ENCODE data around the gene SYT13. TPM values are rescaled to one million over a fixed set of nuclear protein-coding genes. Genes with fewer than 3 reads are reported as not detected.

The SYT13 gene
- 1.9 TPM for polyA plus RNA-seq (2013, experiment 1 of 2)
- 2.1 TPM for polyA plus RNA-seq (2013, experiment 2 of 2)

GRCh38 chr11:45285930-45286632 lies at the start of gene SYT13:
Gene SYT13, minus strand, starts transcription at chr11:45286341. Its CDS starts 134 bp downstream, at chr11:45286207.
- H3K9ac ChIP-seq (ENCODE audit: low read length): peak within 1 kb of the TSS; percentile 81
- H2BK15ac ChIP-seq (replicated peaks; ENCODE audit: low read depth): no peak within 1 kb of the TSS
- no peak within 1 kb of the TSS for H4K8ac ChIP-seq (ENCODE audit: low read depth, low read length)
- no peak within 1 kb of the TSS for H3K4ac ChIP-seq (ENCODE audit: low read depth, low read length)
- peak within 1 kb of the TSS; percentile 96 for H3K4me2 ChIP-seq (ENCODE audit: low read length)
- H3K79me1 ChIP-seq (ENCODE audit: low read length): no peaks in the 10 kb centered on the region
- H2BK5ac ChIP-seq (ENCODE audit: low read length): no peak within 1 kb of the TSS
- no peak within 1 kb of the TSS for H3K27ac ChIP-seq (ENCODE audit: low read depth, low read length)
- H3K27me3 ChIP-seq (ENCODE audit: insufficient read depth, low read length, poor library complexity): no peaks in the 10 kb centered on the region
- H3K4me1 ChIP-seq (ENCODE audit: control insufficient read depth, low read depth, low read length): peaks cover 3% of the 10 kb centered on the region
- H3K79me2 ChIP-seq (ENCODE audit: control insufficient read depth, insufficient read depth, low read length): no peaks in the 10 kb centered on the region
- peak within 1 kb of the TSS; percentile 65 for H3K4me3 ChIP-seq (ENCODE audit: low read length)
- WGBS (ENCODE audit: extremely low coverage, insufficient coverage, low lambda C conversion rate): no CpG with 5 or more reads among the region's 50 CpGs
- peak; percentile 80 for DNase-seq
- peak within 1 kb of the TSS; percentile 45 for H3K23ac ChIP-seq (ENCODE audit: low read length)
- H3K56ac ChIP-seq (ENCODE audit: low read length): peak within 1 kb of the TSS; percentile 92
- H3K36me3 ChIP-seq (ENCODE audit: control insufficient read depth, insufficient read depth, low read length): no peaks in the 10 kb centered on the region
- peak within 1 kb of the TSS; percentile 59 for H4K5ac ChIP-seq (ENCODE audit: low read length)
- H2AK5ac ChIP-seq (ENCODE audit: low read length): no peak within 1 kb of the TSS
- no peak within 1 kb of the TSS for H3K18ac ChIP-seq (ENCODE audit: low read length)
- H2BK120ac ChIP-seq (ENCODE audit: low read depth, low read length): no peak within 1 kb of the TSS

- no peaks in the 10 kb centered on the region for H3K27me3 ChIP-seq (ENCODE audit: insufficient read depth, low read length, poor library complexity)
- H2AK5ac ChIP-seq (ENCODE audit: low read length): no peak overlapping the region
- no peak overlapping the region for H3K18ac ChIP-seq (ENCODE audit: low read length)
- no peak overlapping the region for H3K27ac ChIP-seq (ENCODE audit: low read depth, low read length)
- H3K4me2 ChIP-seq (ENCODE audit: low read length): no peak overlapping the region
- no peak overlapping the region for H3K4ac ChIP-seq (ENCODE audit: low read depth, low read length)
- no peak overlapping the region for H4K8ac ChIP-seq (ENCODE audit: low read depth, low read length)
- H2BK15ac ChIP-seq (replicated peaks; ENCODE audit: low read depth): no peak overlapping the region
- no peaks in the 10 kb centered on the region for H3K79me2 ChIP-seq (ENCODE audit: control insufficient read depth, insufficient read depth, low read length)
- H3K4me1 ChIP-seq (ENCODE audit: control insufficient read depth, low read depth, low read length): peaks cover 2% of the 10 kb centered on the region
- no peak overlapping the region for H3K9ac ChIP-seq (ENCODE audit: low read length)
- H2BK5ac ChIP-seq (ENCODE audit: low read length): no peak overlapping the region
- DNase-seq: peak; percentile 32
- no peaks in the 10 kb centered on the region for H3K79me1 ChIP-seq (ENCODE audit: low read length)
- no peak overlapping the region for H3K4me3 ChIP-seq (ENCODE audit: low read length)
- no peak overlapping the region for H3K23ac ChIP-seq (ENCODE audit: low read length)
- no peak overlapping the region for H3K56ac ChIP-seq (ENCODE audit: low read length)
- H2BK120ac ChIP-seq (ENCODE audit: low read depth, low read length): no peak overlapping the region
- H3K36me3 ChIP-seq (ENCODE audit: control insufficient read depth, insufficient read depth, low read length): no peaks in the 10 kb centered on the region
- H4K5ac ChIP-seq (ENCODE audit: low read length): no peak overlapping the region
Observed at GRCh38 chr11:45335434-45335833, 49.3 kb upstream of the SYT13 start.

- no peak overlapping the region for H3K56ac ChIP-seq (ENCODE audit: low read length)
- H3K27ac ChIP-seq (ENCODE audit: low read depth, low read length): no peak overlapping the region
- no peak overlapping the region for H2BK15ac ChIP-seq (replicated peaks; ENCODE audit: low read depth)
- no peak overlapping the region for H3K4me2 ChIP-seq (ENCODE audit: low read length)
- H3K18ac ChIP-seq (ENCODE audit: low read length): no peak overlapping the region
- no peaks in the 10 kb centered on the region for H3K36me3 ChIP-seq (ENCODE audit: control insufficient read depth, insufficient read depth, low read length)
- no peak overlapping the region for H2BK5ac ChIP-seq (ENCODE audit: low read length)
- H3K23ac ChIP-seq (ENCODE audit: low read length): no peak overlapping the region
- H2BK120ac ChIP-seq (ENCODE audit: low read depth, low read length): no peak overlapping the region
- H3K79me1 ChIP-seq (ENCODE audit: low read length): no peaks in the 10 kb centered on the region
- no CpG with 5 or more reads among the region's 5 CpGs for WGBS (ENCODE audit: extremely low coverage, insufficient coverage, low lambda C conversion rate)
- H3K4me3 ChIP-seq (ENCODE audit: low read length): no peak overlapping the region
- no peaks in the 10 kb centered on the region for H3K4me1 ChIP-seq (ENCODE audit: control insufficient read depth, low read depth, low read length)
- no peaks in the 10 kb centered on the region for H3K79me2 ChIP-seq (ENCODE audit: control insufficient read depth, insufficient read depth, low read length)
- no peak overlapping the region for H3K4ac ChIP-seq (ENCODE audit: low read depth, low read length)
- no peak overlapping the region for H2AK5ac ChIP-seq (ENCODE audit: low read length)
- H4K8ac ChIP-seq (ENCODE audit: low read depth, low read length): no peak overlapping the region
- H3K9ac ChIP-seq (ENCODE audit: low read length): no peak overlapping the region
- no peak overlapping the region for H4K5ac ChIP-seq (ENCODE audit: low read length)
- no peak for DNase-seq
- H3K27me3 ChIP-seq (ENCODE audit: insufficient read depth, low read length, poor library complexity): no peaks in the 10 kb centered on the region
Observed at GRCh38 chr11:45334836-45335235, 48.7 kb upstream of the SYT13 start.

GRCh38 chr11:45334410-45334809 lies 48.3 kb upstream of the SYT13 start:
- Histone ChIP-seq H3K4me3 (ENCODE audit: low read length) (no peak overlapping the region), H3K36me3 (ENCODE audit: control insufficient read depth, insufficient read depth, low read length) (no peaks in the 10 kb centered on the region), H3K9ac (ENCODE audit: low read length) (no peak overlapping the region), H3K4ac (ENCODE audit: low read depth, low read length) (no peak overlapping the region), H3K4me1 (ENCODE audit: control insufficient read depth, low read depth, low read length) (no peaks in the 10 kb centered on the region), H3K23ac (ENCODE audit: low read length) (no peak overlapping the region), H3K18ac (ENCODE audit: low read length) (no peak overlapping the region), H2BK15ac (replicated peaks; ENCODE audit: low read depth) (no peak overlapping the region), H3K27ac (ENCODE audit: low read depth, low read length) (no peak overlapping the region), H4K5ac (ENCODE audit: low read length) (no peak overlapping the region), H2BK120ac (ENCODE audit: low read depth, low read length) (no peak overlapping the region), H3K4me2 (ENCODE audit: low read length) (no peak overlapping the region), H2AK5ac (ENCODE audit: low read length) (no peak overlapping the region), H3K56ac (ENCODE audit: low read length) (no peak overlapping the region), H3K79me2 (ENCODE audit: control insufficient read depth, insufficient read depth, low read length) (no peaks in the 10 kb centered on the region), H2BK5ac (ENCODE audit: low read length) (no peak overlapping the region), H3K79me1 (ENCODE audit: low read length) (no peaks in the 10 kb centered on the region), H4K8ac (ENCODE audit: low read depth, low read length) (no peak overlapping the region), H3K27me3 (ENCODE audit: insufficient read depth, low read length, poor library complexity) (no peaks in the 10 kb centered on the region)
- DNase-seq: no peak
- WGBS (ENCODE audit: extremely low coverage, insufficient coverage, low lambda C conversion rate): no CpG with 5 or more reads among the region's 10 CpGs

GRCh38 chr11:45333001-45333971 lies 47.1 kb upstream of the SYT13 start:
- H2BK120ac ChIP-seq (ENCODE audit: low read depth, low read length): no peak overlapping the region
- no peak overlapping the region for H3K4ac ChIP-seq (ENCODE audit: low read depth, low read length)
- no CpG with 5 or more reads among the region's 19 CpGs for WGBS (ENCODE audit: extremely low coverage, insufficient coverage, low lambda C conversion rate)
- no peak overlapping the region for H3K27ac ChIP-seq (ENCODE audit: low read depth, low read length)
- no peak overlapping the region for H2BK5ac ChIP-seq (ENCODE audit: low read length)
- H3K18ac ChIP-seq (ENCODE audit: low read length): no peak overlapping the region
- peak; percentile 78 for DNase-seq
- no peaks in the 10 kb centered on the region for H3K79me1 ChIP-seq (ENCODE audit: low read length)
- H4K8ac ChIP-seq (ENCODE audit: low read depth, low read length): no peak overlapping the region
- H3K4me3 ChIP-seq (ENCODE audit: low read length): no peak overlapping the region
- H3K36me3 ChIP-seq (ENCODE audit: control insufficient read depth, insufficient read depth, low read length): no peaks in the 10 kb centered on the region
- no peaks in the 10 kb centered on the region for H3K79me2 ChIP-seq (ENCODE audit: control insufficient read depth, insufficient read depth, low read length)
- no peaks in the 10 kb centered on the region for H3K27me3 ChIP-seq (ENCODE audit: insufficient read depth, low read length, poor library complexity)
- no peak overlapping the region for H3K9ac ChIP-seq (ENCODE audit: low read length)
- no peak overlapping the region for H3K4me2 ChIP-seq (ENCODE audit: low read length)
- no peak overlapping the region for H2BK15ac ChIP-seq (replicated peaks; ENCODE audit: low read depth)
- no peak overlapping the region for H2AK5ac ChIP-seq (ENCODE audit: low read length)
- no peak overlapping the region for H4K5ac ChIP-seq (ENCODE audit: low read length)
- H3K4me1 ChIP-seq (ENCODE audit: control insufficient read depth, low read depth, low read length): no peaks in the 10 kb centered on the region
- no peak overlapping the region for H3K56ac ChIP-seq (ENCODE audit: low read length)
- H3K23ac ChIP-seq (ENCODE audit: low read length): no peak overlapping the region
